GM12891 (cell line): ENCODE measurements around the gene ZNF396.

Experiments used
- POLR2A ChIP-seq: IDR thresholded peaks from 2 replicates; pipeline ENCODE4 v1.6.1; 2011; ENCODE audit warnings: low read depth, low read length, control low read depth
- POLR2AphosphoS5 ChIP-seq: IDR thresholded peaks from 2 replicates; pipeline ENCODE4 v1.6.1; 2011; ENCODE audit warnings: low read depth, low read length, control low read depth
- SPI1 ChIP-seq: IDR thresholded peaks from 2 replicates; pipeline ENCODE4 v1.6.1; 2011; ENCODE audit warnings: low read depth, low read length, control low read depth
- TAF1 ChIP-seq: IDR thresholded peaks from 2 replicates; pipeline ENCODE4 v1.6.1; 2011; ENCODE audit warnings: low read depth, low read length, control low read depth

DNA sequence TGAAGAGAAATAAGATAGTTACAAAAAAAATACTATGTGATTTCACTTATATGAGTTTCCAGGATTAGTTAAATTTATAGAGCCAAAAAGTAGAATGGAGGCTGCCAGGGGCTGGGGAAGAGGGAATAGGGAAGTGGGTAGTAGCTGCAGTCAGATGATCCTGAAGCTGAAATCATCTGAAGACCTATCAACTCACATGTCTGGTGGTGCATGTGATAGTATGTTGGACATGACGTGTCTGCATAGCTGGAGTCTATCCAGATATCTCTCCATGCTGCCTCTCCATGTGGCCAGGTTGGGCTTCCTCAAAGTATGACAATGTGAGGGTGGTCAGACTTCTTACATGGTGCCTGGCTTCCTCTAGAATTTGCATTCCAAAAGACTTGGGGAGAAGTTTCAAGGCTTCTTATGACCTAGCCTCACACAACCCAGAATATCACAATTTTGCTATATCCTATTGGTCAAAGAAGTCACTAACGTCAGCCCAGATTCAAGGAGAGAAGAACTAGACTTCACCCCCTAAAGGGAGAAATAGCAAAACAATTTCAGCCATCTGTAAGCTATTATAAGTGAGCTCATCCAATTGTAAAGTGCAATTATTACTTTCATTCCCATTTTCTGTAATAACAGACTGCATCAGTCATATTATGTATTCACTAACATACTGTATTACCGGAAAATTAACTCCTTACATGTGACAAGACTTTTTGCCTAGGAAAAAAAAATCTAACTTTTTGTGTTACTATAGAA, 14.0 kb upstream of the ZNF396 start:
- TF ChIP-seq TAF1 (no peak), POLR2A (no peak), POLR2AphosphoS5 (no peak), SPI1 (peak; percentile 55; the same call in 1 of the 2 replicates)
